GM18526 (cell line): Measurements from ENCODE around the gene TSSK2.

Source experiments
- POLR2A ChIP-seq: IDR thresholded peaks from 3 replicates; pipeline ENCODE4 v1.6.1; 2011; ENCODE audit not compliant: insufficient read length; ENCODE audit errors: extremely low read depth

The TSSK2 gene

GRCh38 chr22:19103880-19104821 is 27.0 kb upstream of the TSSK2 start:
- no peak for TF ChIP-seq POLR2A

- no peak for TF ChIP-seq POLR2A
Measured at GRCh38 chr22:19105456-19105855, 25.7 kb upstream of the TSSK2 start.

- TF ChIP-seq POLR2A, result no peak
Measured at GRCh38 chr22:19105867-19106802, 25.0 kb upstream of the TSSK2 start.

- no peak for TF ChIP-seq POLR2A
Measured at GRCh38 chr22:19106886-19107729, 24.0 kb upstream of the TSSK2 start.

- no peak for TF ChIP-seq POLR2A
Measured at GRCh38 chr22:19107730-19108074, 23.4 kb upstream of the TSSK2 start.

GRCh38 chr22:19108807-19109197 is 22.3 kb upstream of the TSSK2 start:
- TF ChIP-seq POLR2A, result no peak

GRCh38 chr22:19109198-19110063 is 21.7 kb upstream of the TSSK2 start:
- TF ChIP-seq POLR2A, result no peak

GRCh38 chr22:19110064-19110458 is 21.0 kb upstream of the TSSK2 start:
- no peak for TF ChIP-seq POLR2A

GRCh38 chr22:19110646-19111045 is 20.5 kb upstream of the TSSK2 start:
- TF ChIP-seq POLR2A, result no peak

GRCh38 chr22:19111140-19111539 is 20.0 kb upstream of the TSSK2 start:
- TF ChIP-seq POLR2A, result no peak

GRCh38 chr22:19111584-19111983 is 19.5 kb upstream of the TSSK2 start:
- no peak for TF ChIP-seq POLR2A

GRCh38 chr22:19113429-19113828 is 17.7 kb upstream of the TSSK2 start:
- no peak for TF ChIP-seq POLR2A

GRCh38 chr22:19114984-19115552 is 16.0 kb upstream of the TSSK2 start:
- TF ChIP-seq POLR2A, result no peak

- no peak for TF ChIP-seq POLR2A
Measured at GRCh38 chr22:19115628-19116027, 15.5 kb upstream of the TSSK2 start.
